H9 (cell line): ENCODE data around the gene LSMEM2. TPM values are rescaled to one million over a fixed set of nuclear protein-coding genes. Genes with fewer than 3 reads are reported as not detected.
A peak's percentile ranks its signal among the peaks of the same experiment; 100 is the strongest.
"Not testable (repeated sequence)": the region's sequence is repeated elsewhere in the genome, so short reads cannot be mapped to it uniquely, and the experiment has no call there.

Experiments used
- DNase-seq: peaks from one replicate; pipeline ENCODE4 v3.0.0-alpha.2; 2017
- H2AFZ ChIP-seq: one replicate; pipeline ENCODE4 v1.6.1; 2013; ENCODE audit warnings: mild to moderate bottlenecking, low read length, control low read depth, moderate library complexity
- H2AK5ac ChIP-seq: 2 replicates; pipeline ENCODE4 v1.6.1; 2013; ENCODE audit warnings: low read length, control low read depth, mixed read lengths; ENCODE audit not compliant: insufficient read length
- H2BK120ac ChIP-seq: one replicate; pipeline ENCODE4 v1.6.1; 2013; ENCODE audit warnings: low read depth, mild to moderate bottlenecking, low read length, control low read depth, inconsistent platforms; ENCODE audit not compliant: poor library complexity, severe bottlenecking
- H2BK12ac ChIP-seq: 2 replicates; pipeline ENCODE4 v1.6.1; 2013; ENCODE audit warnings: low read length, control low read depth, mixed read lengths, low read depth; ENCODE audit not compliant: insufficient read length
- H2BK15ac ChIP-seq: 2 replicates; pipeline ENCODE4 v1.6.1; 2013; ENCODE audit warnings: low read depth, low read length, control low read depth
- H2BK20ac ChIP-seq: one replicate; pipeline ENCODE4 v1.6.1; 2013; ENCODE audit warnings: low read depth, mild to moderate bottlenecking, low read length, control low read depth, inconsistent platforms; ENCODE audit not compliant: poor library complexity, severe bottlenecking
- H2BK5ac ChIP-seq: 2 replicates; pipeline ENCODE4 v1.6.1; 2013; ENCODE audit warnings: low read length, control low read depth, mixed read lengths; ENCODE audit not compliant: insufficient read length
- H3K14ac ChIP-seq: 2 replicates; pipeline ENCODE4 v1.6.1; 2013; ENCODE audit warnings: low read length, control low read depth; ENCODE audit not compliant: insufficient read depth
- H3K18ac ChIP-seq: 2 replicates; pipeline ENCODE4 v1.6.1; 2013; ENCODE audit warnings: low read depth, mild to moderate bottlenecking, mixed read lengths, low read length, control low read depth; ENCODE audit not compliant: insufficient read length
- H3K23ac ChIP-seq: 2 replicates; pipeline ENCODE4 v1.6.1; 2013; ENCODE audit warnings: low read length, control low read depth, mixed read lengths, low read depth; ENCODE audit not compliant: insufficient read length
- H3K23me2 ChIP-seq: 2 replicates; pipeline ENCODE4 v1.6.1; 2013; ENCODE audit warnings: low read depth, mild to moderate bottlenecking, mixed read lengths, low read length, control low read depth; ENCODE audit not compliant: insufficient read length, poor library complexity, severe bottlenecking
- H3K27ac ChIP-seq: 2 replicates; pipeline ENCODE4 v1.5.1; 2013; ENCODE audit warnings: low read length, control low read depth, mixed read lengths, low read depth; ENCODE audit not compliant: insufficient read length
- H3K27me3 ChIP-seq: 2 replicates; pipeline ENCODE4 v1.6.1; 2013; ENCODE audit warnings: low read length, control low read depth, inconsistent platforms; ENCODE audit not compliant: insufficient read depth
- H3K4ac ChIP-seq: 2 replicates; pipeline ENCODE4 v1.6.1; 2013; ENCODE audit warnings: low read depth, mild to moderate bottlenecking, control low read depth, inconsistent platforms, low read length, moderate library complexity
- H3K4me1 ChIP-seq: 2 replicates; pipeline ENCODE4 v1.6.1; 2013; ENCODE audit warnings: low read length, control low read depth, inconsistent platforms; ENCODE audit not compliant: insufficient read depth
- H3K4me2 ChIP-seq: 2 replicates; pipeline ENCODE4 v1.6.1; 2013; ENCODE audit warnings: low read length, control low read depth, mixed read lengths; ENCODE audit not compliant: insufficient read length, insufficient read depth
- H3K56ac ChIP-seq: 2 replicates; pipeline ENCODE4 v1.6.1; 2013; ENCODE audit warnings: low read depth, mild to moderate bottlenecking, mixed read lengths, low read length, control low read depth; ENCODE audit not compliant: insufficient read length
- H3K79me1 ChIP-seq: 2 replicates; pipeline ENCODE4 v1.6.1; 2013; ENCODE audit warnings: low read depth, mild to moderate bottlenecking, moderate library complexity, low read length, control low read depth, inconsistent platforms; ENCODE audit not compliant: insufficient read depth, poor library complexity, severe bottlenecking
- H3K79me2 ChIP-seq: 2 replicates; pipeline ENCODE4 v1.6.1; 2013; ENCODE audit warnings: low read length, control low read depth, inconsistent platforms; ENCODE audit not compliant: insufficient read depth
- H3K9ac ChIP-seq: 2 replicates; pipeline ENCODE4 v1.6.1; 2013; ENCODE audit warnings: low read length, control low read depth, mixed read lengths; ENCODE audit not compliant: insufficient read length; ENCODE audit errors: extremely low read depth
- H3K9me3 ChIP-seq: one replicate; pipeline ENCODE4 v1.6.1; 2013; ENCODE audit warnings: low read depth, low read length, inconsistent platforms; ENCODE audit not compliant: control insufficient read depth
- H3T11ph ChIP-seq: one replicate; pipeline ENCODE4 v1.6.1; 2013; ENCODE audit warnings: mild to moderate bottlenecking, low read length, control low read depth, inconsistent platforms
- H4K20me1 ChIP-seq: one replicate; pipeline ENCODE4 v1.6.1; 2013; ENCODE audit not compliant: control insufficient read depth, insufficient read length, insufficient read depth
- H4K5ac ChIP-seq: 2 replicates; pipeline ENCODE4 v1.6.1; 2013; ENCODE audit warnings: low read depth, mild to moderate bottlenecking, mixed read lengths, low read length, control low read depth; ENCODE audit not compliant: insufficient read length
- H4K8ac ChIP-seq: replicated peaks from 2 replicates; pipeline ENCODE4 v1.6.1; 2013; ENCODE audit warnings: low read length, control low read depth, mixed read lengths, low read depth; ENCODE audit not compliant: insufficient read length
- H4K91ac ChIP-seq: 2 replicates; pipeline ENCODE4 v1.6.1; 2013; ENCODE audit warnings: low read depth, mild to moderate bottlenecking, moderate library complexity, mixed read lengths, low read length, control low read depth; ENCODE audit not compliant: insufficient read length
- H3K27ac Mint-ChIP-seq, 3 experiments: 2 replicates in 2 of 3; 3 replicates in 1 of 3; pipeline ENCODE4 v1.8.0; 2020 to 2021; ENCODE audit warnings: mixed read lengths in 3 of 3, mild to moderate bottlenecking in 1 of 3, moderate library complexity in 1 of 3
- H3K27me3 Mint-ChIP-seq: 2 replicates; pipeline ENCODE4 v1.8.0; 2021; ENCODE audit warnings: low read depth, mild to moderate bottlenecking, moderate library complexity, mixed read lengths
- H3K36me3 Mint-ChIP-seq, 3 experiments: 2 replicates in 2 of 3; 3 replicates in 1 of 3; pipeline ENCODE4 v1.8.0; 2020 to 2021; ENCODE audit warnings: low read depth in 3 of 3, mixed read lengths in 3 of 3; ENCODE audit not compliant: insufficient read depth in 1 of 3
- H3K4me1 Mint-ChIP-seq, 2 experiments: 2 replicates each; pipeline ENCODE4 v1.8.0; 2020; ENCODE audit warnings: mixed read lengths in 2 of 2
- H3K4me3 Mint-ChIP-seq, 2 experiments: 2 replicates in 1 of 2; 3 replicates in 1 of 2; pipeline ENCODE4 v1.8.0; 2020 to 2021; ENCODE audit warnings: mild to moderate bottlenecking in 2 of 2, mixed read lengths in 2 of 2, moderate library complexity in 1 of 2
- H3K9me3 Mint-ChIP-seq, 2 experiments: 2 replicates in 1 of 2; 3 replicates in 1 of 2; pipeline ENCODE4 v1.8.0; 2020; ENCODE audit warnings: mild to moderate bottlenecking in 2 of 2, mixed read lengths in 2 of 2, moderate library complexity in 1 of 2
- CTCF ChIP-seq: fragments of 200-600 bp; sonication (generic); conservative IDR thresholded peaks from 3 replicates; pipeline ENCODE4 v1.8.0; 2021; ENCODE audit warnings: antibody characterized with exemption, mild to moderate bottlenecking
- WGBS: extraction: QIAGEN DNeasy Blood & Tissue Kit; methylation state at CpG from one replicate; pipeline ENCODE4 v1.1.7; 2013; ENCODE audit warnings: missing lambda C conversion rate, low lambda C conversion rate, mixed read lengths; ENCODE audit not compliant: insufficient read length; ENCODE audit errors: extremely low coverage; 5-methylcytosine and 5-hydroxymethylcytosine counted together
- total RNA-seq: library from RNA; stranded (reverse); gene quantifications from 2 replicates; pipeline ENCODE4 v1.2.1, GENCODE V29; 2021

LSMEM2 gene
- total RNA-seq, 1 experiment from 2014 or later, result 0.50 TPM

GRCh38 chr3:50304601-50305000 is 25.7 kb downstream of the LSMEM2 start:
- H3T11ph ChIP-seq, result no peak overlapping the region
- no peak overlapping the region for H2BK5ac ChIP-seq
- H3K4me1 ChIP-seq, result no peaks in the 10 kb centered on the region
- H3K9ac ChIP-seq, result no peak overlapping the region
- no peak overlapping the region for H3K27ac ChIP-seq
- no peak overlapping the region for H3K23ac ChIP-seq
- H3K18ac ChIP-seq, result no peak overlapping the region
- no peak overlapping the region for H3K4me2 ChIP-seq
- no peak overlapping the region for H3K4ac ChIP-seq
- H4K91ac ChIP-seq, result no peak overlapping the region
- no peak overlapping the region for H2AK5ac ChIP-seq
- H3K79me2 ChIP-seq, result no peaks in the 10 kb centered on the region
- Mint-ChIP-seq H3K4me3 (no peak overlapping the region), H3K27ac (no peak overlapping the region), H3K36me3 (peaks cover 2 to 9% (median 3%) of the 10 kb centered on the region in 3 experiments), H3K9me3 (peaks cover 30 to 36% of the 10 kb centered on the region in 2 experiments), H3K4me1 (peaks cover 19 to 22% of the 10 kb centered on the region in 2 experiments), H3K27me3 (peaks cover 6% of the 10 kb centered on the region)
- no peak overlapping the region for H3K14ac ChIP-seq
- H2AFZ ChIP-seq, result no peak overlapping the region
- no peaks in the 10 kb centered on the region for H3K23me2 ChIP-seq
- no peaks in the 10 kb centered on the region for H3K9me3 ChIP-seq
- H3K56ac ChIP-seq, result no peak overlapping the region
- no peak overlapping the region for H2BK20ac ChIP-seq
- H4K5ac ChIP-seq, result no peak overlapping the region
- H2BK15ac ChIP-seq, result 0 out of 2 replicates have a peak overlapping the region, but pooled peaks have one; percentile 1
- TF ChIP-seq CTCF, result no peak
- no peaks in the 10 kb centered on the region for H3K79me1 ChIP-seq
- no peak overlapping the region for H4K8ac ChIP-seq
- H2BK120ac ChIP-seq, result no peak overlapping the region
- H3K27me3 ChIP-seq, result no peaks in the 10 kb centered on the region
- no peak for DNase-seq
- H4K20me1 ChIP-seq, result no peaks in the 10 kb centered on the region
- no peak overlapping the region for H2BK12ac ChIP-seq

- H4K20me1 ChIP-seq, H3K9me3 ChIP-seq, H3K4me2 ChIP-seq, H2AK5ac ChIP-seq, H3T11ph ChIP-seq, H3K4me1 Mint-ChIP-seq, H3K9ac ChIP-seq, H3K56ac ChIP-seq, H2BK5ac ChIP-seq, H3K4me3 Mint-ChIP-seq, H3K27ac ChIP-seq, H2BK120ac ChIP-seq, H4K5ac ChIP-seq, H2BK20ac ChIP-seq, H4K91ac ChIP-seq, H3K4ac ChIP-seq, H3K27me3 ChIP-seq, H3K4me1 ChIP-seq, H3K27ac Mint-ChIP-seq, DNase-seq, H3K14ac ChIP-seq, H3K18ac ChIP-seq, H4K8ac ChIP-seq, H3K23ac ChIP-seq, H3K79me1 ChIP-seq, H2AFZ ChIP-seq, H3K23me2 ChIP-seq, H3K79me2 ChIP-seq, H2BK12ac ChIP-seq, H3K27me3 Mint-ChIP-seq, H2BK15ac ChIP-seq: not testable (repeated sequence)
- no CpG with 5 or more reads among the region's 32 CpGs for WGBS
- H3K36me3 Mint-ChIP-seq, result peaks cover 34 to 40% (median 35%) of the 10 kb centered on the region in 3 experiments
- peaks cover 31 to 39% of the 10 kb centered on the region in 2 experiments for H3K9me3 Mint-ChIP-seq
These were observed 33.2 kb downstream of the LSMEM2 start for GRCh38 chr3:50312041-50312440.
